Measurements from ENCODE around the gene PTPRD.

Gene PTPRD

GRCh38 chr9:10614196-10614800 lies 1.5 kb upstream of the PTPRD start:
- TF ChIP-seq CTCF (IDR thresholded peaks at IDR 0.05; ENCODE audit: insufficient read depth, low read depth, low read length, missing control alignments): no peak
- no peak for DNase-seq (ENCODE audit: low read depth)
- no peak overlapping the region for H3K4me3 ChIP-seq (ENCODE audit: low read depth, low read length)

- no peak for DNase-seq (ENCODE audit: low read depth)
- H3K4me3 ChIP-seq (ENCODE audit: low read depth, low read length): no peak overlapping the region
- no peak for TF ChIP-seq CTCF (IDR thresholded peaks at IDR 0.05; ENCODE audit: insufficient read depth, low read depth, low read length, missing control alignments)
These were observed 617 bp upstream of the PTPRD start for GRCh38 chr9:10613419-10613818.

GRCh38 chr9:10605388-10605787 lies 7.4 kb downstream of the PTPRD start:
- H3K4me3 ChIP-seq (ENCODE audit: low read depth, low read length): no peak overlapping the region
- no peak for TF ChIP-seq CTCF (IDR thresholded peaks at IDR 0.05; ENCODE audit: insufficient read depth, low read depth, low read length, missing control alignments)

GRCh38 chr9:10604927-10605326 lies 7.9 kb downstream of the PTPRD start:
- H3K4me3 ChIP-seq (ENCODE audit: low read depth, low read length): no peak overlapping the region
- no peak for DNase-seq (ENCODE audit: low read depth)
- no peak for TF ChIP-seq CTCF (IDR thresholded peaks at IDR 0.05; ENCODE audit: insufficient read depth, low read depth, low read length, missing control alignments)

More at GRCh38 chr9:10605388-10605787, 7.4 kb downstream of the PTPRD start:
- DNase-seq (ENCODE audit: low read depth): no peak

GRCh38 chr9:10597801-10598200 lies 15.0 kb downstream of the PTPRD start:
- DNase-seq (ENCODE audit: low read depth): no peak
- TF ChIP-seq CTCF (IDR thresholded peaks at IDR 0.05; ENCODE audit: insufficient read depth, low read depth, low read length, missing control alignments): no peak
- no peak overlapping the region for H3K4me3 ChIP-seq (ENCODE audit: low read depth, low read length)

- no peak for DNase-seq (ENCODE audit: low read depth)
- H3K4me3 ChIP-seq (ENCODE audit: low read depth, low read length): no peak overlapping the region
- TF ChIP-seq CTCF (IDR thresholded peaks at IDR 0.05; ENCODE audit: insufficient read depth, low read depth, low read length, missing control alignments): no peak
These were observed 18.3 kb downstream of the PTPRD start for GRCh38 chr9:10594482-10594881.

GRCh38 chr9:10586407-10586806 lies 26.4 kb downstream of the PTPRD start:
- no peak for TF ChIP-seq CTCF (IDR thresholded peaks at IDR 0.05; ENCODE audit: insufficient read depth, low read depth, low read length, missing control alignments)
- no peak for DNase-seq (ENCODE audit: low read depth)
- H3K4me3 ChIP-seq (ENCODE audit: low read depth, low read length): no peak overlapping the region
